Occipital lobe (tissue), 1 donor: Measurements from ENCODE around the gene C10orf88. TPM values are rescaled to one million over a fixed set of nuclear protein-coding genes. Genes with fewer than 3 reads are reported as not detected.

Experiments
- total RNA-seq: library from RNA; depleted of rRNA; stranded (reverse); fragments of >200 nt; gene quantifications from one replicate; pipeline ENCODE4 v1.2.3, GENCODE V29; 2014

Gene C10orf88
- total RNA-seq, 1 donor from 2014 or later: 31.8 TPM

Other genes with a start within 250 kb of the C10orf88 start
- gene CUZD1, start 108.4 kb downstream of the C10orf88 start, total RNA-seq: 0.31 TPM
- gene FAM24B, start 74.6 kb downstream of the C10orf88 start, total RNA-seq: 3.9 TPM
- not detected for gene FAM24A, start 43.6 kb downstream of the C10orf88 start, total RNA-seq
- gene PSTK, start 26.2 kb upstream of the C10orf88 start, total RNA-seq: 12.9 TPM
- gene IKZF5, start 54.6 kb upstream of the C10orf88 start, total RNA-seq: 13.4 TPM
- gene ACADSB, start 54.8 kb upstream of the C10orf88 start, total RNA-seq: 14.5 TPM
- not detected for gene HMX3, start 181.7 kb upstream of the C10orf88 start, total RNA-seq
- not detected for gene HMX2, start 193.9 kb upstream of the C10orf88 start, total RNA-seq
- 112 TPM for gene BUB3, start 200.2 kb upstream of the C10orf88 start, total RNA-seq